Hematopoietic multipotent progenitor cell treated with erythropoietin and hydrocortisone succinate and interleukin-3 and kit ligand, for 17 days (in vitro differentiated cells): Measurements from ENCODE around the gene LFNG.

Experiments used
- DNase-seq: peaks from one replicate; pipeline ENCODE4 v3.0.0-alpha.2; 2015; ENCODE audit warnings: low spot score

Gene LFNG

DNA sequence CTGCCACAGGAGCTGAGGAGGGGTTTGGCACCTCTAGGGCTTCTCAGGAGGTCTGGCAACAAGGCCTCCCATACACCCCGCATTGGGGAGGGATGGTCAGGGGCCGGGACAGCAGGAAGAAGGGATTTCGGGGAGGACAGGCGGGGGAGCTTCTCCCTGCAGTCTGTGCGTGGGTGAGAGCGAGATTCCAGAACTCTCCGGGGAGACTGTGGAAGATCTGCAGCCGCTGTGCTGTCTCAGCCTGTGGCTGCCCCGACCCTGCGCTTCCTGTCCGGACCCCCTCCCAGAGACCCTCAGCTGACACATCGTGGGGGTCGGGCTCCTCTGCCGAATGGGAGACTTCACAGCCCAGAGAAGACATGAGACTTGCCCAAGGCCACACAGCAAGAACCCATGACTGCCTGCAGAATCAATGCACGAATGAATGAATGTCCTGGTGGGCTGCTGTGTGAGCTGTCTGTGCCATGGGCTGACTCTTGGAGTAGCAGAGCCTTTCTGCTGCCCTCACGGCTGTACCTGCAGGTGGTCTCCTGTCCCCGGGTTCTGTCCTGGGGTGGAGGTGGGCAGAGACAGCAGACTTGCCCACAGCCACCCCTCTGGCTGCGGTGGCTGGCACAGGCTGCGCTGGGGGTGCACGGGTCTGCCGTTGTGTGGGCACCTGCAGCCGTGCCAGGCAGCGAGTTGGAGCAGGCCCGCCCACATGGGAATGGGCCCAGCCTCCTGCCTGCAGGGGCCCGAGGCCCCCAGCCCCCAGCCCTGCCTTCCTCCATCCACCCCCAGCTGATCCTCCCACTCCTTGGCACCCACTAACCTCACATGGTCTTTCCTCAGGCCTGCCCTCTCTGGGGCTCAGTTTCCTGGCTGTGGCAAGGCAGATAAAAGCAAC, 16.3 kb upstream of the LFNG start:
- no peak for DNase-seq

DNA sequence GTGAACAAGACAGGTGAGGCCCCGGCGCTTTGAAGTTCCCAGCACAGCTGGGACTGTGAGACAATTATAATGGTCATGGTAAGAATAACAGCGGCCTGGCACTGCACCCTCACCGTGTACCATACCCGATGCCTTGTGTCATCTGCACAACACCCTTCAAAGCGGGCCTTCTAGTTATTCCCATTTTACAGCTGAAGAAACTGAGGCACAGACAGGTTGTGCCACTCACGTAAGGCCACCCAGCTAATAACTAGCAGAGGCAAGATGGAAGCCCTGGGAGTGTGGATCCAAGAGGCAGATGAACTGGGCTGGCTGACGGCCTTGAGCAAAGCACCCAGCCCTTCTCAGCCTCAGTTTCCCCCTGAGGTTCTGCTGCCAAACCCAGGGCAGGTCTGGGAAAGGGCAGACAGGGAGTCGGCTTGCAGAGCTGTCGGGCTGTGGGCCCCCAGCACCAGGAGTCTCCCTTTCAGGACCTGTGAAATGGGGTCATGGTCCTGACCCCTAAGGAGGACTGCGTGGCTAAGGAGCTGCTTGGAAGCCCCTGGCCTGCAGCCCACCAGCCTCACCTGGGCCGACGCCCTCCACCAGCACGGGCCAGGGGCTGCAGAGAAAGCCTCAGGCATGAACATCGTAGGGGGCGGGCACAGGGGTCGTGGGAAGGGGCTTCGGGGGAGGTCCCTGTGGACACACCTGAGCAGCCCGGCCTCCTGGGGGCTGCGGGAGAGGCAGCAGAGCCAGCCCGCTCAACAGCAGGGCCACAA, 15.3 kb upstream of the LFNG start:
- DNase-seq: no peak

DNA sequence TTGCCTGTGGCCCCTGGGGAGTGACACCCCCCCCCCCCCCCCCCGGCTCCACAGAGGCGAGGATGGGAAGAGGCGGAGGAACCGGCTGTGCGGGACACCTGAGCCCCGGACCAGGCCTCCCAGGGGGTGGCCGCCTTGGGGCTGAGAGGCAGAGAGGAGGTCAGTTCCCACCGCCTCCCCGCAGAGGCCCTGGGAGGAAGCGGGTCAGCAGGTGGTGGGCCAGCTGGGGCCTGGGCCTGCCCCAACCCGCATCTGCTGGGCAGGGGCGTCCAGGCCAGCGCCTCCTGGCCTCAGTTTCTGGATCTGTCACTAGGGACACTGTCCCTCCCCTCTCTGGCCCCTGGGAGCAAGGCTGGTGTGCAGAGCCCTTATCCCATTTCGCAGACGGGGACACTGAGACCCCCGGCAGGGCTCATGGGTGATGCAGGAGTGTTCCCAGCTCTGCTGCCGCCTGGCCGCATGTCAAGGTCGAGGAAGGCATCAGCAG, 14.6 kb upstream of the LFNG start:
- DNase-seq: no peak

DNA sequence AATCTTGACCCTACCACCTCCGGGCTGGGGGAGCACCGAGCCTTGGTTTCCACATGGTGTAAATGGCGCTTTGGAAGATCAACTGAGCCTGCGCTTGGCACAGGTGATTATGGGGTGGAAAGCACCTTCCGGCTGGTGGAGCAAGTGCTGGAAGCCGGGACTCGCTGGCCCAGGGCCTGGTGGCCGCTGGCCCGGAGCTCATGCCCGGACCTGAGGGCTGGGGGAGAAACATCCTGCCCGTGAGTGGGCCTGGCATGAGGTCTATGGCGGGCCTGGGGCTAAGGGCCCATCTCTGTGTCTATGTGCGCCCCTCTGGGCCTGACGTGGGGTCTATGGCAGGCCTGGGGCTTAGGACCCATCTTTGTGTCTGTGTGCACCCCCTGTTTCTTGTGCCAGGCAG, 14.2 kb upstream of the LFNG start:
- DNase-seq: no peak

DNA sequence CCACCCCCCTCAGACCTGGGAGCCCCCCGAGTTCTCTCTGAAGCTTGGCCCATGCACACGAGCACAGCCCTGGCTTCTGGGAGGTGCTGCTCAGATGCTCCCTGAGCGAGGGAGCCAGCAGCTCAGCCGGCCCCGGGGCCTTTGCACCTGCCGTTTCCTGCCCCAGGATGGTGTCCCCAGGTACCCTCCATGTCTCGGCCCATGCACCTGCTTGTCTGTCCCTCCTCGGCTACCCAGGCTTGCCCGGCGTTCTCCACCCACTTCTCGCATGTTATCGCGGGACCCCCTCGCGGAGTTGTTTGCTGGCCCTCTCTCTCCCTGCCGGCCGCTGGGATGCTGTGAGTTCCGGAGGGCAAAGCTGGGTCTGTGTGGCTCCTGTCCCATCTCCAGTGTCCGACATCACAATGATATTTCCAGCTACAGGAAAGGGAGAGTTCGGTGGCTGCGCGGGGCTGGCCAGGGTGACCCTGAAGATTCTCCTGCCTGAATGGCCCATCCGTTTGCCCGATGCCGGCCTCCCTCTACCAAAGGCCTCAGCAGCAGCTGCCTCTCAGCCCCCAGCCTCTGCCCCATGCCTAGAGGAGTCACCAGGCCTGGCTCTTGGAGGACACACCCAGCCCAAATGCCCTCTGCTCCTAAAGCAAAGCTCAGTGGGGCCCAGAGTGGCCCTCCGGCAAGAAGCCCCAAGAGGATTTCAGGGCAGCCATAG, 12.2 kb upstream of the LFNG start:
- no peak for DNase-seq

DNA sequence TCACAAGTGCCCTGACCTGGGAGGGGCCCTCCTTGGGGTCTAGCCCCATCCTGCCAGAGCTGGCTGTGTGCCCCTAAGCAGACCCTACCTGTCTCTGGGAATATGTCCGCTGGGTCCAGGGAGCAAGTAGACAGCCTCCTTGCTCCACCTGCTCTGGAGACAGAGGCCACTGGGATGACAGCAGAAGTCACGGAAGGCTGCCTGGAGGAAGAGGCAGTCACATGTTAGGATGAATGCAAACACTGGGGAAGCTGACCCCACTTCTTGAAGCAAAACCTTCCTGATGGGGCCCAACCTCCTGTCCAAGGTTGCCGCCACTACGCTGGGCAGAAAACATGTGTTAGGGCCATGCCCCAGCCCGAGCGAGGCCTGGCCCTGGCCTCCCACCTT, 11.7 kb upstream of the LFNG start:
- no peak for DNase-seq

DNA sequence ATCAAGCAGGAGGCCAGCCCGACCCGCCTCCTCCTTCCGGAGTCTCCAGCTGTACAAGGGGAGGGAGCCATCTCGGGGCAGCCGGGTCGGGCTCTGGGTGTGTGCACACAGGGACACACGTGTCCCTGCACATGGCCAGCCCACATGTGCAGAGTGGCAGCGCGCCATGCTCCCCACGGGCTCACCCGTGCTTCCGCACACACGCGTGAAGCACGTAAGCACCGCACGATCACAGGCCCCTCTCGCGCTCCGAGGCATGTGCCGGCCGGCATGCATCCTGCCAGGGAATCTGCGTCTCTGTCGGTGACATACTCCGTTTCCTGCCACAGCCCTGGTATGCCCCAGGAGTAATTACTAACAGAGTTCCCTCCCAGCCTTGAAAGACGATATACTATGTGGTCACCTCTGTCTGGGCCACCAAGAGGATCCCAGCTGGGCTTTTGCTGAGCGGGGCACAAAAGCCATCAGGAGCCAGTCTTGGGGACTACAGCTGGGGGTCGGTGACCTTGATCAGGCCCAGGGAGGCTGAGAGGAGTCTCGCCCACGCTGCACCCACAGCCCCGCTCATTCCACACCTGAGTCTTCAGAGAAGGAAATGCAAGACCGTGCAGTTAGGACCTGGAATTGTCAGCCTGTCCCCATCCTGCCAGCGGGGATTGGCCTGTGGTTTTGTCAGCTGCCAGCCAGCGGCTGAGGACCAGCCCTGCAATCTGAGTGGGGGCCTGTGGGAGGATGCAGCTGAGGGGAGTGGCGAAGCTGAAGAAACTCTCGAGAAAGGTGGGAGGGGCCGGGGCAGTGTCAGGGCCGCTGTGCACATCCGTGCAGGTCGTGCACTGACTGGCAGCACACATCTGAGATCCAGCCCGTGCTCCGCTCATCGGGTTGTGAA, 11.0 kb upstream of the LFNG start:
- DNase-seq: no peak

DNA sequence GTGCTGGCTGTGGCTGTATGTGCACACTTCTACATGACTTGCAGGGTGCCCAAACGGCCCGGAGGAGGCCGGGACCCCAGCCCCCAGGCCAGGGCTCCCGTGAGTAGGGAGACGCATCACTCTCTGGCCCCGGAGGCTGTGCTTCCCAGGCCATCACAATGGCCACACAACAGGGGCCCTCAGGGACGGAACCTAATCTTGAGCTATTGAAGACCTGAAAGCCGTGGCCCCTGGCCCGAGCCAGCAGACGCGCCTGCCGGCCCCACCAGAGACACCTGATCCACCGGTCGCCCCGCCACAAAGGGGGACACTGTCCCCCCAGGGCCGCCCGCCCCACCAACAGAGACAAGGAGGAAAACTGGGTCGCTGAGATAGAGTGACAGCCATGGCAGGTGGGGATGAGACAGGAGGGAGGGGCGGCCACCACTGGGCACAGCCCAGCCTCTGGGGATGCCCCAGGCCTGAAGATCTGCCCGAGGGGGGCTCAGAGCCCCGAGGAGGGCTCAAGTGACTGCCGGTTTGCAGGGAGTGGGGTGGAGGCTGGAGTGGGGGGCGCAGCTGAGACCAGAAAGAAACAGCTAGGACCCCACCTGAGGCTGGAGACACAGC, 10.2 kb upstream of the LFNG start:
- no peak for DNase-seq

DNA sequence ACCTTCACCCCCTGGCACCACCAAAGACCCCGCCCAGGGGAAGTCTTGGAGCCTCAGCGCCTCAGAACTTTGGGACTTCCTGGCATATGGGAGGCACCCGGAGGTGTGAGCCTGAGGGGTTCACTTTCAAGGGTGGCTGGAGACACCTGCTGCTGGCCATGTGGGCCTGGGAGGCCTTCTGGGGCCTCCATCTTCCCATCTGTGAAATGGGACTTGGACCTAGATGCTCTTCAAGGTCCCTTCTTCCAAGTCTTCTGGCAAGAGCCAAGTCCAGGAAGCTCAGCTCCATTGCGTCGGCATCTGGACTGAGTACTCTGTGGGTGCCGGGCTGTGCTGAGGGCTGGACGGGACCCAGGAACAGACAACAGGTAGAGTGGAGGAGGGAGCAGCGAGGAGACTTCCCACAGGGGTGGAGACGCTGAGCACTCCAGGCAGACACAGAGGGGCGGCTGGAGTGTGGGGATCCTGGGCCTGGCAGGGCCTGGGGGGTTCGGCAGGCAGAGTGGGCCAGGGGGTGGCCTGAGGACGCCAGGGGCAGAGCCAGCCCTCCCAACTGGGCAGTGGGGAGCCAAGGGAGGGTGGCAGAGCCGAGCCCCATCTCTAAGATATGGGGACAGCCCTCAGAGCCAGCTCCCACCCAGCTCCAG, 9.3 kb upstream of the LFNG start:
- DNase-seq: no peak

DNA sequence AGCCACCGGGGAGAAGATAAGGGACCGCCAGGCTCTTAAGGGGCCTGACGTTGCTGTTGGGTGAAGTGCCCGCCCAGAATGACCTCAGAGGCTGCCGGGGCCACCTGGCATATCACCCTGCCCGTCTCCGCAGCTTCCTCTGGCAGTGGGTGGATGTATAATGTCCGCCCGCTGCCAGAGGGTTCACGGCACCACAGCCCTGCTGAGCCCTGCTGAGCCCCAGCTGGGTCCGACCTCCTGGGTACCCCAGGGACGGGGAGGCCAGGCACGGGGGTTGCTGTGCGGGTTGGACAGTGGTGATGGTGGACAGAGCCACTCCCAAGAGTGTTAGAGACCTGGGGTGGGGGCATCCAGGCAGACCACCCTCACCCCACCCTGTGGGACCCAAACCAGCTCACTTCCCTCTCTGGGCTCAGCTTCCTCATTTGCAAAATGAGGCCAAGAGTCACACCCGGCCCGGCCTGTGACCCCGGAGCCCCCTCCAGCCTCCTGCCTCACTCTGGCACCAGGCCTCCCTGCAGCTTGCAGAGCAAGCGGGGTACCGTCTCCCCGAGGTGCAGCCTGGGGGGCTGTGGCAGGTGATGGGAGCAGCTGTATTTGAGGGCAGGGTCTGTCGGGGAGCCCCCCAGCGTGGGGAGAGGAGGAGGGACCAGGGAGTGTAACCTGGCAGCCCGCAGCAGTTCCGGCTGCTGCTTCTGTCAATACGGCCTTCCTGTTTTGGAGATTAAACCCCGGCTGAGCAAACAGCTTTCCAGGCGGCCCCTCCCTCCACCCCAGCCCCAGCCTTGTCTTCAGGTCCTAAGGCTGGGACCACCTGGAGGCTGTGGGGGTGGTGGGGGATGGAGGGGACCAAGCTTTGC, 8.4 kb upstream of the LFNG start:
- no peak for DNase-seq

DNA sequence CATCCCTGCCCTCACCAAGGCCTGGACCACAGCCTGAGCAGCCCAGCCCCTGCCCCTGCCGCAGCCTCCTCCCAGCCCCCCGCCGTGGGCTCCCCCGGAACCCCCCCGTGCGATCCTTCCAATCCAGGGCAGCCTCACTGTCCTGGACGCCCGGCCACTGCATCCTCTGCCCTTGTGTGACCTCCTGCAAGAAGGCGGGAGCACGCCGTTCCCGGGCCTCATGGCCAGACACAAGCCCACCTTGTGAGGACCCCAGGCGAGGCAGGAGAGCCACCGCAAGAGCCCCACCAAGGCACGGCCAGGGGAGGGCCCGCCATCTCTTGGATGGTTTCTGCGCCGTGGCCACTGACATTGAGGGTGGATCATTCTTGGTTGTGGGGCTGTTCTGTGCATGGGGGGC, 7.8 kb upstream of the LFNG start:
- no peak for DNase-seq

DNA sequence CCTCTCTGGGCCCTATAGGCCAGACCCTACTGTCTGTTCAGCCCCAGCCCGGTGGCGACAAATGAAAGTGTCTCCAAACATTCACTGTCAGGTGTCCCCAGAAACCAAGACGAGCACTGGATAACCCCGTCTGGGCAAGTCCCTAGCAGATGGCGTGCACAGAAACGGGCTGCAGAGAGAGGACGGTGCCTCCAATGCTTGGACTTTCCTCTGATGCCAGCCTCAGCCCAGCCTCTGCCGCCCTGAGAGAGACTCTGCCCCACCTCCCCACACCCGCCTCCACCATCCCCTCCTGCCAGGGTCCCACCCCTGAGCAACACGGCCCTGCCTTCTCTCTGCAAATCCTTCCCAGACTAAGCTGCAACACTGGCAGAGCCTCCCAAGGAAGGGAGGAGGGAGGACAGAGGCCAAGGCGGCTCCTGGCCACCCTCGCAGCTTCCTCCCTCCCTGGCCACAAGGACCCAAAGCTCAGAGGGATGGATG, 7.4 kb upstream of the LFNG start:
- DNase-seq: no peak

DNA sequence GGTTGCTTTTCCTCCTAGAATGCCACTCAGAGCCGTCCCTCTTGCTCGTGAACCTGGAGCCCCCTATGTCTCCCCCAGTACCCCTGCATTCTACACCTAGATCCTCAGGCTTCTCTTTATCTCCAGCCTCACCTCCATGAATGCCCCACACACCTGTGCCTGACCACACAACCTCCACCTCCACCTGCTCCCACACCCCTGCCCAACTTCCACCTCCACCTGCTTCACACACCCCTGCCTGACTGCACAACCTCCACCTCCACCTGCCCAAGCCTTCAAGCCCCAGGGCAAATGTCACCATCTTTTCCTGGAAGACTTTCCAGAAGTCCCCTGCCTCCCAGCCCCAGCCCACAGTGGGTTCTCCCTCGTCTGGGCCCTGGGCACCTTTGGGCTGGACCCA, 6.9 kb upstream of the LFNG start:
- no peak for DNase-seq

DNA sequence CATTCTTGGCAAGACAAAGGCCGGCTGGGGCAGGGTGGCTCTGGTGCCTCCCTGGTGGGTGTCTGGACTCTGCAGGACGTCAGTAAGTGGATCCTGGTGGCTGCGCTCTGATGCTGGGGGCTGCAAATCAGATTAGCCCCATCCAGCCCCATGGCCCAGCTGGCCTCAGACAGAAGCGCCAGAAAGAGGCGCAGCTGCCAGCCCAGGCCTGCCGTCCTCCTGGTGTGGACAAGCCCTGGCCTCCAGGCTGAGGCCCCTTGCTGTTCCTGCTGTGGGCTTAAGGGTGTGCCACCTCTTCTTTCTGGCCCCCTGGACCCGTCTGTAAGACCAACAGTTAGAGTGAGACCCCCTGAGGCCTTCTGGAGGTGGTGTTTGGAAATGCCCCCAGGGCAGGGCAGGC, 5.9 kb upstream of the LFNG start:
- no peak for DNase-seq

DNA sequence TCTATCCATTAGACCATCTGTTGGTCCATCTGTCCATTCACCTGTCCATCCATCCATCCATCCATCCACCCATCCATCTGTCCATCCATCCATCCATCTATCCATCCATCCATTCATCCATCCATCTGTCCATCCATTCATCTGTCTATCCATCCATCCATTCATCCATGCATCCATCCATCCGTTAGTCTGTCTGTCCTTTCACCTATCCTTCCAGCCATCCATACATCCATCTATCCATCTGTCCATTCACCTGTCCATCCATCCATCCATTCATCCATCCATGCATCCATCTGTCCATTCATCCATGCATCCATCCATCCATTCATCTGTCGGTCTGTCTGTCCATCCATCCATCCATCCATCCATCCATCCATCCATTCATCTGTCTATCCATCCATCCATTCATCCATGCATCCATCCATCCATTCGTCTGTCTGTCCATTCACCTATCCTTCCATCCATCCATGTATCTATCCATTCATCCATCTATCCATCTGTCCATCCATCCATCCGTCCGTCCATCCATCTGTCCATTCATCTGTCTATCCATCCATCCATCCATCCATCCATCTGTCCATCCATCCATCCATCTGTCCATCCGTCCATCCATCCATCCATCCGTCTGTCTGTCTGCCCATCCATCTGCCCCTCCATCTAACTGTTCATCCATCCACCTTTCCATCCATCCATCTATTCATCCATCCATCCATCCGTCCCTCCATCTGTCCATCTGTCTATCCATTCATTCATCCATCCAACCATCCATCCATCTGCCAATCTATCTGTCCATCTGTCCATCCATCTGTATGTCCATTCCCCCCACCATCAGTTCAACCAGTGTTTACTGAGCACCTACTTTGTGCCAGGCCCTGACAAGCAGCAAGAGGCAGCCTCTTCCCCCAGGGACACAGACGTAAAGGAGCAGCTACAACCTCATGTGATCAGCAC, 4.8 kb upstream of the LFNG start:
- no peak for DNase-seq

DNA sequence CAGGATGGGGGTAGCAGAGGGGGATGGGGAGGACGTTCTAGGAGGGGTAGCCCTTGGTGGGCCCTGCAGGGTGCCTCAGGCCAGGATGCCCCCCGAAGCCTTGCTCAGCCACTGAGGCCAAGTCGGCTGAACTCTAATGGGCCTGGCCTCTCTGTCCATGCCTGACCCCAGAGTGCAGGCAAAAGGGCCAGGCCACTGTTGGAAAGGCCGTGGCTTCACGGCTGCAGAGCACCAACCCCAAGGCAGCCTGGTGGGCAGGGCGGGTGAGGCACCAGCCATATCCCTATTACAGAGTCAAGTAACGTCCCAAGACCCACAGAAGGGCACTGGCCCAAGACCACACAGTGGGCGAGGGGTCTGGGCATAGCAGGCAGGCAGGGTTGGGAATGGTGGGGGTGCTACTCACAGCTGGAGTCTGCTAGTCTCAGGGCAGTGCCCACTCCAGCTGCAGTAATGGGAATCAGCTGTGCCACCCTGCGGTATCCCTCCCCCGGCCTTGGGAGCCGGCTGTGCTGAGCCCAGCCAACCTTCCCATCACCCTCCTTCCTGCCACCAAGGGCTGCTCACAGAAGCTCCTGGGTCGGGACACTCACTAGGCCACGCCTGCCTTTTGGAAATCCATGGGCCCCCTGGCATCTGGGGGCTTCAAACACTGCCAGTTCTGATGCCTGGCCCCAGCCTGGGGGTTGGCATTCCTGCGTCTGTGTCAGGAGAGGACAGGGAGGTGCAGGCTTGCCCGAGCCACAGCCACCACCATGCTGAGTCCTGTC, 4.0 kb upstream of the LFNG start:
- DNase-seq: no peak

DNA sequence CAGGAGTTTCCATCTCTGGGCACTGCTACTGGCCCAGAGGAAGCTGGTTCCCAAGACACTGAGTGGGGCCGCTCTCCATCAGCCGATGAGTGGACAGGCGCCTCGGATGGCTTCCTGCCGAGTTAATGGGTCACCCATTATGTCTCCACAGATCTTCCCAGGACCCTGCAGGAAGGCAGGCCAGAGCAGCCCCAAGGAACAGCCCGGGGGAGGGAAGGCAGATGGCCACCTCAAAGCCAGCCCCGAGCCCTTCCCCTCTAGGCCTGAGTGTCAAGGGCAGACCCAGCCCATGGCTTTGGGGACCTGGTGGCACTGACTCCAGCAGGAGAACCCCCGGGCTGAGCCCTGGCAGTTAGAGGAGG, 3.4 kb upstream of the LFNG start:
- no peak for DNase-seq

DNA sequence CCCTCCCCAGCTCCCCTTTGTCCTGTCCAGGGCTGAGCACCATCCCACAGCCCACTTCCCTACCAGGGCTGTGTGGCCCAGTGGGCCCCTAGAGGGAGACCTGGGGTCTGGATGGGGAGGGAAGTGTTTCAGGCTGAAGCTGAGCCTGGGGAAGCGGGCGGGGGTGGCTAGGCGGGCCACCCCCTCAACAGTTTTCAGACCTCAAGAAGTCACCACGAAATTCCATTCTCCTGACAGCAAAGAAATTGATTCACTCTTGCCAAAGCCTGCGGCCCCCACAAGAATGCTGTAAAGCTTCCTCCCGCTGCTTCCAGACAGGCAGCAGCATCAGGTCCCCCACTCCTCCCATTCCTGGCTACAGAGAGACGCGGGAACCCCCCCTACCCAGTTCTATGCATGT, 2.5 kb upstream of the LFNG start:
- no peak for DNase-seq
